Measurements from ENCODE around the gene RGMA. TPM values are rescaled to one million over a fixed set of nuclear protein-coding genes. Genes with fewer than 3 reads are reported as not detected.

Gene RGMA
- total RNA-seq, 2 donors from 2014 or later: 22.1 to 55.7 TPM

DNA sequence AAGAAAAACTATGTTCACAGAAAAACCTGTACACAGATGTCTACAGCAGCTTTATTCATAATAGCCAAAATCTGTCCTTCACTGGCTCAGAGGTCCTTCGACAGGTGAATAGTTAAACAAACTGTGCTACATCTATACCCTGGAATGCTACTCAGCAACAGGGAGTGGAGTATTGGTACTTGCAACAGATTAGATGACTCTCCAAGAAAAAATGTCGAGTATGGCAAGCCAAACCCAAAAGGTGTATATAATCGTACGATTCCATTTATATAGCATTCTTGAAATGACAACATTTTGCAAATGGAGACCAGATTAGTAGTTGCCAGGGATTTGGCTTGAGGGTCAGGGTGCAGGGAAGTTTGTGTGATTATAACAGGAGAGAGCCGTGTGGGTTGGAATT is 22.4 kb upstream of the RGMA start:
- Histone ChIP-seq H3K4me3 (no peak overlapping the region), H3K27me3 (replicated peaks; ENCODE audit: insufficient read depth) (no peaks in the 10 kb centered on the region), H3K9me3 (no peaks in the 10 kb centered on the region), H3K27ac (no peak overlapping the region), H3K36me3 (no peaks in the 10 kb centered on the region), H3K4me1 (ENCODE audit: control insufficient read depth in 1 of 2, low read depth in 2 of 2) (no peaks in the 10 kb centered on the region)
- no peak for DNase-seq (ENCODE audit: low spot score)
- TF ChIP-seq CTCF (IDR thresholded peaks at IDR 0.05): no peak
- no peak for ATAC-seq (ENCODE audit: insufficient number of reproducible peaks, low FRiP score, low read depth)

GRCh38 chr15:93110502-93111040 is 21.6 kb upstream of the RGMA start:
- DNase-seq (ENCODE audit: low spot score) (no peak), ATAC-seq (ENCODE audit: insufficient number of reproducible peaks, low FRiP score, low read depth) (no peak)
- no peak for TF ChIP-seq CTCF (IDR thresholded peaks at IDR 0.05)
- Histone ChIP-seq H3K4me3 (no peak overlapping the region), H3K4me1 (ENCODE audit: control insufficient read depth in 1 of 2, low read depth in 2 of 2) (no peaks in the 10 kb centered on the region), H3K9me3 (no peaks in the 10 kb centered on the region), H3K27me3 (replicated peaks; ENCODE audit: insufficient read depth) (no peaks in the 10 kb centered on the region), H3K27ac (no peak overlapping the region), H3K36me3 (no peaks in the 10 kb centered on the region)

GRCh38 chr15:93109336-93110102 is 20.5 kb upstream of the RGMA start:
- Histone ChIP-seq H3K36me3 (no peaks in the 10 kb centered on the region), H3K4me1 (ENCODE audit: control insufficient read depth in 1 of 2, low read depth in 2 of 2) (no peaks in the 10 kb centered on the region), H3K4me3 (no peak overlapping the region), H3K27me3 (replicated peaks; ENCODE audit: insufficient read depth) (no peaks in the 10 kb centered on the region), H3K9me3 (no peaks in the 10 kb centered on the region), H3K27ac (no peak overlapping the region)
- no peak for ATAC-seq (ENCODE audit: insufficient number of reproducible peaks, low FRiP score, low read depth)
- no peak for TF ChIP-seq CTCF (IDR thresholded peaks at IDR 0.05)
- no peak for DNase-seq (ENCODE audit: low spot score)

- no peak for DNase-seq (ENCODE audit: low spot score)
- Histone ChIP-seq H3K27ac (no peak overlapping the region), H3K9me3 (peaks cover 5% of the 10 kb centered on the region), H3K4me1 (ENCODE audit: control insufficient read depth in 1 of 2, low read depth in 2 of 2) (no peaks in the 10 kb centered on the region), H3K36me3 (no peaks in the 10 kb centered on the region), H3K4me3 (no peak overlapping the region), H3K27me3 (replicated peaks; ENCODE audit: insufficient read depth) (no peaks in the 10 kb centered on the region)
- ATAC-seq (ENCODE audit: insufficient number of reproducible peaks, low FRiP score, low read depth): no peak
- no peak for TF ChIP-seq CTCF (IDR thresholded peaks at IDR 0.05)
Observed at GRCh38 chr15:93107646-93108045, 18.6 kb upstream of the RGMA start.

DNA sequence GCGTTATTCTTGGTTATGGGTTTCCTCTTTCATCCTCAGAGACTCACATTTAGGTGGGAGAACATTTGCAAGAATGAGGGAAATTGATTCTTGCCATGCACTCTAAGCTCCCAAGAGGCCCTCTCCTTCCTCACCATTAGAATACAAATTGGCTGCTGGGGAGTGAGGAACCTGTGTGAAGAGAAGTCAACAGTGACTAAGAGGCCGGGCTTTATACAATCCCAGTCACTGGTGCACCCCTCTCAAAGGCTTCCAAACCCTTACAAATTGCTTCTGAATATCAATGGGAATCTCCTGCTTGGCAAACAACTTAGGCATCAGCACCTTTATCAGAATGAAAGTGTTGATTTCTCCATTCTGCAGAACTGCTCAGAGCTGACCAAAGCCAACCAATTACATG is 16.5 kb upstream of the RGMA start:
- Histone ChIP-seq H3K4me3 (no peak overlapping the region), H3K9me3 (peaks cover 5% of the 10 kb centered on the region), H3K36me3 (no peaks in the 10 kb centered on the region), H3K4me1 (ENCODE audit: control insufficient read depth in 1 of 2, low read depth in 2 of 2) (no peaks in the 10 kb centered on the region), H3K27ac (no peak overlapping the region), H3K27me3 (replicated peaks; ENCODE audit: insufficient read depth) (no peaks in the 10 kb centered on the region)
- no peak for TF ChIP-seq CTCF (IDR thresholded peaks at IDR 0.05)
- no peak for ATAC-seq (ENCODE audit: insufficient number of reproducible peaks, low FRiP score, low read depth)
- no peak for DNase-seq (ENCODE audit: low spot score)

All from thoracic aorta (tissue), 2 donors.